ENCODE results near the gene SUCO. TPM values are rescaled to one million over a fixed set of nuclear protein-coding genes. Genes with fewer than 3 reads are reported as not detected.

Gene SUCO
- total and polyA plus RNA-seq, 5 donors from 2014 or later: 9.0 to 108 (median 15.5) TPM

- Histone ChIP-seq H3K4me1 (ENCODE audit: control insufficient read depth, insufficient read depth, low read length, poor library complexity, severe bottlenecking) (peaks cover 9% of the 10 kb centered on the region), H3K9me3 (ENCODE audit: control insufficient read depth in 2 of 2, low read length in 2 of 2) (no peaks in the 10 kb centered on the region), H3K27me3 (ENCODE audit: control insufficient read depth, insufficient read depth, low read length) (no peaks in the 10 kb centered on the region), H3K27ac (ENCODE audit: insufficient read depth, low read length, poor library complexity, severe bottlenecking) (no peak overlapping the region), H3K4me3 (ENCODE audit: low read depth, low read length) (no peak overlapping the region), H3K36me3 (ENCODE audit: control insufficient read depth, insufficient read depth, low read length) (peaks cover 3% of the 10 kb centered on the region)
- peaks cover 36 to 59% (median 42%) of the 10 kb centered on the region in 4 donors for H3K4me1 Mint-ChIP-seq
- H3K9me3 Mint-ChIP-seq: no peaks in the 10 kb centered on the region
- no peaks in the 10 kb centered on the region for H3K27me3 Mint-ChIP-seq
- no peak for ATAC-seq (ENCODE audit: low read depth in 2 of 2)
- no peak overlapping the region for H3K4me3 Mint-ChIP-seq
- H3K27ac Mint-ChIP-seq: no peak overlapping the region
- DNase-seq: no peak
- H3K36me3 Mint-ChIP-seq: peaks cover 8% of the 10 kb centered on the region
Observed at GRCh38 chr1:172549621-172550280, 16.8 kb downstream of the SUCO start.

- Histone ChIP-seq H3K36me3 (ENCODE audit: control insufficient read depth, insufficient read depth, low read length) (peaks cover 7% of the 10 kb centered on the region), H3K27ac (ENCODE audit: insufficient read depth, low read length, poor library complexity, severe bottlenecking) (no peak overlapping the region), H3K4me3 (ENCODE audit: low read depth, low read length) (no peak overlapping the region), H3K27me3 (ENCODE audit: control insufficient read depth, insufficient read depth, low read length) (no peaks in the 10 kb centered on the region), H3K9me3 (ENCODE audit: control insufficient read depth in 2 of 2, low read length in 2 of 2) (no peaks in the 10 kb centered on the region), H3K4me1 (ENCODE audit: control insufficient read depth, insufficient read depth, low read length, poor library complexity, severe bottlenecking) (peaks cover 9% of the 10 kb centered on the region)
- Mint-ChIP-seq H3K36me3 (peaks cover 22% of the 10 kb centered on the region), H3K9me3 (peaks cover 0 to 2% (median 0%) of the 10 kb centered on the region in 7 donors), H3K27ac (peak overlapping the region in 1 of 3 donors; percentile 45), H3K4me1 (peaks cover 38 to 66% (median 46%) of the 10 kb centered on the region in 4 donors), H3K27me3 (no peaks in the 10 kb centered on the region), H3K4me3 (no peak overlapping the region)
- ATAC-seq (ENCODE audit: low read depth in 2 of 2) (no peak), DNase-seq (no peak)
Observed at GRCh38 chr1:172551279-172551678, 18.3 kb downstream of the SUCO start.

GRCh38 chr1:172554915-172555314 lies 22.0 kb downstream of the SUCO start:
- peaks cover 39% of the 10 kb centered on the region for H3K36me3 ChIP-seq (ENCODE audit: control insufficient read depth, insufficient read depth, low read length)
- no peak overlapping the region for H3K4me3 ChIP-seq (ENCODE audit: low read depth, low read length)
- Mint-ChIP-seq H3K4me3 (no peak overlapping the region), H3K27me3 (no peaks in the 10 kb centered on the region), H3K9me3 (peaks cover 0 to 2% (median 0%) of the 10 kb centered on the region in 7 donors), H3K4me1 (peaks cover 20 to 38% (median 36%) of the 10 kb centered on the region in 4 donors), H3K27ac (no peak overlapping the region), H3K36me3 (peaks cover 35% of the 10 kb centered on the region)
- H3K4me1 ChIP-seq (ENCODE audit: control insufficient read depth, insufficient read depth, low read length, poor library complexity, severe bottlenecking): no peaks in the 10 kb centered on the region
- H3K27me3 ChIP-seq (ENCODE audit: control insufficient read depth, insufficient read depth, low read length): no peaks in the 10 kb centered on the region
- ATAC-seq (ENCODE audit: low read depth in 2 of 2) (no peak), DNase-seq (no peak)
- no peaks in the 10 kb centered on the region for H3K9me3 ChIP-seq (ENCODE audit: control insufficient read depth in 2 of 2, low read length in 2 of 2)
- H3K27ac ChIP-seq (ENCODE audit: insufficient read depth, low read length, poor library complexity, severe bottlenecking): no peak overlapping the region

- no peak overlapping the region for H3K4me3 Mint-ChIP-seq
- peaks cover 48% of the 10 kb centered on the region for H3K36me3 ChIP-seq (ENCODE audit: control insufficient read depth, insufficient read depth, low read length)
- H3K27me3 Mint-ChIP-seq: no peaks in the 10 kb centered on the region
- ATAC-seq (ENCODE audit: low read depth in 2 of 2) (no peak), DNase-seq (no peak)
- no peaks in the 10 kb centered on the region for H3K4me1 ChIP-seq (ENCODE audit: control insufficient read depth, insufficient read depth, low read length, poor library complexity, severe bottlenecking)
- no peaks in the 10 kb centered on the region for H3K27me3 ChIP-seq (ENCODE audit: control insufficient read depth, insufficient read depth, low read length)
- H3K4me3 ChIP-seq (ENCODE audit: low read depth, low read length): no peak overlapping the region
- peaks cover 46% of the 10 kb centered on the region for H3K36me3 Mint-ChIP-seq
- H3K27ac ChIP-seq (ENCODE audit: insufficient read depth, low read length, poor library complexity, severe bottlenecking): no peak overlapping the region
- peaks cover 0 to 2% (median 0%) of the 10 kb centered on the region in 7 donors for H3K9me3 Mint-ChIP-seq
- no peaks in the 10 kb centered on the region for H3K9me3 ChIP-seq (ENCODE audit: control insufficient read depth in 2 of 2, low read length in 2 of 2)
- H3K4me1 Mint-ChIP-seq: peaks cover 10 to 26% (median 25%) of the 10 kb centered on the region in 4 donors
- no peak overlapping the region for H3K27ac Mint-ChIP-seq
Observed at GRCh38 chr1:172556461-172556860, 23.5 kb downstream of the SUCO start.

GRCh38 chr1:172557270-172557669 lies 24.3 kb downstream of the SUCO start:
- H3K27ac Mint-ChIP-seq: no peak overlapping the region
- H3K36me3 Mint-ChIP-seq: peaks cover 50% of the 10 kb centered on the region
- peaks cover 0 to 2% (median 0%) of the 10 kb centered on the region in 7 donors for H3K9me3 Mint-ChIP-seq
- Histone ChIP-seq H3K9me3 (ENCODE audit: control insufficient read depth in 2 of 2, low read length in 2 of 2) (no peaks in the 10 kb centered on the region), H3K4me3 (ENCODE audit: low read depth, low read length) (no peak overlapping the region), H3K27ac (ENCODE audit: insufficient read depth, low read length, poor library complexity, severe bottlenecking) (no peak overlapping the region), H3K4me1 (ENCODE audit: control insufficient read depth, insufficient read depth, low read length, poor library complexity, severe bottlenecking) (no peaks in the 10 kb centered on the region), H3K36me3 (ENCODE audit: control insufficient read depth, insufficient read depth, low read length) (peaks cover 51% of the 10 kb centered on the region), H3K27me3 (ENCODE audit: control insufficient read depth, insufficient read depth, low read length) (no peaks in the 10 kb centered on the region)
- H3K4me1 Mint-ChIP-seq: peaks cover 5 to 22% (median 20%) of the 10 kb centered on the region in 4 donors
- no peak overlapping the region for H3K4me3 Mint-ChIP-seq
- DNase-seq: no peak
- no peak for ATAC-seq (ENCODE audit: low read depth in 2 of 2)
- no peaks in the 10 kb centered on the region for H3K27me3 Mint-ChIP-seq

- Histone ChIP-seq H3K27ac (ENCODE audit: insufficient read depth, low read length, poor library complexity, severe bottlenecking) (no peak overlapping the region), H3K36me3 (ENCODE audit: control insufficient read depth, insufficient read depth, low read length) (peaks cover 67% of the 10 kb centered on the region), H3K4me1 (ENCODE audit: control insufficient read depth, insufficient read depth, low read length, poor library complexity, severe bottlenecking) (no peaks in the 10 kb centered on the region), H3K27me3 (ENCODE audit: control insufficient read depth, insufficient read depth, low read length) (no peaks in the 10 kb centered on the region), H3K4me3 (ENCODE audit: low read depth, low read length) (no peak overlapping the region), H3K9me3 (ENCODE audit: control insufficient read depth in 2 of 2, low read length in 2 of 2) (no peaks in the 10 kb centered on the region)
- Mint-ChIP-seq H3K9me3 (peaks cover 0 to 4% (median 0%) of the 10 kb centered on the region in 7 donors), H3K4me1 (peaks cover 12 to 26% (median 15%) of the 10 kb centered on the region in 4 donors), H3K4me3 (no peak overlapping the region), H3K27me3 (no peaks in the 10 kb centered on the region), H3K27ac (no peak overlapping the region), H3K36me3 (peaks cover 66% of the 10 kb centered on the region)
- no peak for DNase-seq
- ATAC-seq (ENCODE audit: low read depth in 2 of 2): no peak
Observed at GRCh38 chr1:172559572-172560210, 26.7 kb downstream of the SUCO start.

GRCh38 chr1:172561252-172561651 lies 28.3 kb downstream of the SUCO start:
- no peak for DNase-seq
- no peak overlapping the region for H3K4me3 Mint-ChIP-seq
- peaks cover 7 to 23% (median 10%) of the 10 kb centered on the region in 4 donors for H3K4me1 Mint-ChIP-seq
- peaks cover 0 to 4% (median 0%) of the 10 kb centered on the region in 7 donors for H3K9me3 Mint-ChIP-seq
- Histone ChIP-seq H3K27ac (ENCODE audit: insufficient read depth, low read length, poor library complexity, severe bottlenecking) (no peak overlapping the region), H3K4me1 (ENCODE audit: control insufficient read depth, insufficient read depth, low read length, poor library complexity, severe bottlenecking) (no peaks in the 10 kb centered on the region), H3K36me3 (ENCODE audit: control insufficient read depth, insufficient read depth, low read length) (peaks cover 75% of the 10 kb centered on the region), H3K9me3 (ENCODE audit: control insufficient read depth in 2 of 2, low read length in 2 of 2) (no peaks in the 10 kb centered on the region), H3K27me3 (ENCODE audit: control insufficient read depth, insufficient read depth, low read length) (no peaks in the 10 kb centered on the region), H3K4me3 (ENCODE audit: low read depth, low read length) (no peak overlapping the region)
- peaks cover 56% of the 10 kb centered on the region for H3K36me3 Mint-ChIP-seq
- no peak for ATAC-seq (ENCODE audit: low read depth in 2 of 2)
- peak overlapping the region in 1 of 3 donors; percentile 61 for H3K27ac Mint-ChIP-seq
- no peaks in the 10 kb centered on the region for H3K27me3 Mint-ChIP-seq
